Aorta (tissue), 5 donors: ENCODE results near the gene PRIM1. TPM values are rescaled to one million over a fixed set of nuclear protein-coding genes. Genes with fewer than 3 reads are reported as not detected.
A peak's percentile ranks its signal among the peaks of the same experiment; 100 is the strongest.

ENCODE experiments used
- ATAC-seq: fragments of 200-7000 bp; cut with Tn5 transposase; one replicate; pipeline ENCODE4 v1.9.1; 2022; ENCODE audit warnings: moderate library complexity; ENCODE audit not compliant: low FRiP score
- DNase-seq, 2 donors: peaks; one replicate each; pipeline ENCODE4 v3.0.0-alpha.2; 2020
- H3K27ac ChIP-seq, 2 donors: one replicate each; pipeline ENCODE4 v1.5.1; 2013; ENCODE audit warnings: low read length in 2 of 2, mild to moderate bottlenecking in 2 of 2, moderate library complexity in 2 of 2, control low read depth in 1 of 2, inconsistent platforms in 1 of 2, low read depth in 1 of 2
- H3K27me3 ChIP-seq, 2 donors: one replicate each; pipeline ENCODE4 v1.6.1; 2013; ENCODE audit warnings: control low read depth in 1 of 2, low read length in 1 of 2, mild to moderate bottlenecking in 1 of 2, moderate library complexity in 1 of 2; ENCODE audit not compliant: insufficient read depth in 2 of 2, control insufficient read depth in 1 of 2
- H3K36me3 ChIP-seq, 2 donors: one replicate each; pipeline ENCODE4 v1.6.1; 2013; ENCODE audit warnings: control low read depth in 1 of 2, low read length in 1 of 2, mild to moderate bottlenecking in 1 of 2; ENCODE audit not compliant: insufficient read depth in 2 of 2, control insufficient read depth in 1 of 2
- H3K4me1 ChIP-seq, 2 donors: one replicate each; pipeline ENCODE4 v1.6.1; 2013; ENCODE audit warnings: low read length in 2 of 2, control low read depth in 1 of 2, mild to moderate bottlenecking in 1 of 2, moderate library complexity in 1 of 2; ENCODE audit not compliant: insufficient read depth in 2 of 2, control insufficient read depth in 1 of 2
- H3K4me3 ChIP-seq, 2 donors: one replicate each; pipeline ENCODE4 v1.5.1; 2013; ENCODE audit warnings: low read length in 2 of 2, control low read depth in 1 of 2, mild to moderate bottlenecking in 1 of 2
- H3K9me3 ChIP-seq: one replicate; pipeline ENCODE4 v1.6.1; 2013; ENCODE audit warnings: mild to moderate bottlenecking, low read length; ENCODE audit not compliant: control insufficient read depth
- WGBS, 2 donors: extraction: QIAGEN DNeasy Blood & Tissue Kit; methylation state at CpG; one replicate each; pipeline ENCODE4 v1.1.7; 2013; 5-methylcytosine and 5-hydroxymethylcytosine counted together
- intact Hi-C, 2 donors: fragments of 100-400 bp; cut with DNase I; formaldehyde crosslinking; loops; one replicate each; pipeline versions ENCODE4 v1.14.2 to v1.15.0; 2022
- polyA plus RNA-seq, 2 donors: library from polyadenylated mRNA; stranded (reverse); fragments of 200-250 nt; gene quantifications; one replicate each; pipeline ENCODE4 v1.2.3, GENCODE V29; 2013
- total RNA-seq, 2 donors: library from RNA; stranded (reverse); fragmentation: NEBNext Ultra II Directional; extraction: Animal tissue kit (Norgen Biotek cat#: 25700); gene quantifications; one replicate each; pipeline ENCODE4 v1.2.1, GENCODE V29; 2021
- donor health status: healthy with polysubstance abuse.
- donor health status: Bipolar disorder and iron deficiency.
- donor health status: DM: no; HTN: no; CAD: no.
- donor health status: DM: no; HTN: no; CAD: no.
- donor health status: DM: yes; HTN: yes; CAD: no.

Gene PRIM1
- total and polyA plus RNA-seq, 4 donors = 1.9 to 4.6 (median 2.8) TPM

DNA sequence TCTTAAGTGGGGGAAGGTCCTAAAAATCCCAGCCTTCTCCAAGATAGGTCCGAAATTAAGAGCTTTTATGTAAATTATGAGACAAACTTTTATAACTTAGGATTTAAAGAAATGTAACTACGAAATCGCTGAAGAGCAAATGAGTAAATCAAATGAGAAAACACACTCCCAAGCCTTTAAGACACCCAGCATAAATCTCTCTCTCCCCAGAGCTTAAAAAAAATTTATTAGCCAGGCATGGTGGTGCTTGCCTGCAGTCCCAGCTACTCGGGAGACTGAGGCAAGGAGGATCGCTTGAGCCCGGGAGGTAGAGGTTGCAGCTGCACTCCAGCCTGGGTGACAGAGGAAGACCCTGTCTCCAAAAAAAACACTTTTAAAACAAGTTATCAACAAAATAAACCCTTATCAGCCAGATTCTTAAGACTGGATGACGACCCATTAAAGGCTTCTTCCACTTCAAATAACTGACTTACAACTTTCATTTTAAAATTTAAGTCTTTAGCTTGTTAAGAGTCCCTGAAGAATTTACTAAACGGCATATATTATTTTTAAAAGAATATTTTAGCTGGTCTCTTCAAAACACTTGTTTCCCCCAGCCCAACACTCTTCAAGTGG lies 67.3 kb downstream of the PRIM1 start:
- 32 to 34% methylated on average over 8 of the region's 8 CpGs for whole genome bisulfite sequencing, 2 donors
- no peaks in the 10 kb centered on the region for H3K4me1 ChIP-seq
- intact Hi-C loops = loop anchor here in 1 of 2 donors (5.0 kb wide), 1 partner anchor 402 kb away; the partner anchor contains the start of gene NAB2
- no peaks in the 10 kb centered on the region for H3K9me3 ChIP-seq
- ATAC-seq (no peak), DNase-seq (peak in 1 of 2 donors; percentile 17)
- H3K4me3 ChIP-seq = peak overlapping the region in 1 of 2 donors; percentile 8
- H3K27ac ChIP-seq = no peak overlapping the region
- H3K36me3 ChIP-seq = no peaks in the 10 kb centered on the region
- no peaks in the 10 kb centered on the region for H3K27me3 ChIP-seq

DNA sequence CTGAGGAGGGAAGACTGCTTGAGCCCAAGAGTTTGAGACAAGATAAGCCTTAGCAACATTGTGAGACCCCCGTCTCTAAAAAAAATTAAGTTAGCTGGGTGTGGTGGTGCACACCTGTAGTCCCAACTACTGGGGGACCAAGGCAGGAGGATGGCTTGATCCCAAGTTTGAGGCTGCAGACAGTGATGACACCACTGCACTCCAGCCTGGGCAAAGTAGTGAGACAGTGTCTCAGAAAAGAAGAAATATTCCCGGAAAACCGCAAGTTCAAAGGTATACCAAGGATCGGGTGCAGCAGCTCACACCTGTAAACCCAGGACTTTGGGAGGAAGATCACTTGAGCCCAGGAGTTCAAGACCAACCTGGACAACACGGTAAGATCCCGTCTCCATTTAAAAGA lies 69.8 kb downstream of the PRIM1 start:
- Histone ChIP-seq H3K9me3 (no peaks in the 10 kb centered on the region), H3K27ac (no peak overlapping the region), H3K4me1 (no peaks in the 10 kb centered on the region), H3K4me3 (no peak overlapping the region), H3K36me3 (no peaks in the 10 kb centered on the region), H3K27me3 (no peaks in the 10 kb centered on the region)
- WGBS, 2 donors = 95 to 98% methylated on average over 6 of the region's 6 CpGs
- intact Hi-C loops = no loop called here
- ATAC-seq = no peak
- DNase-seq = peak in 1 of 2 donors; percentile 33

Other genes starting within 250 kb of the PRIM1 start
- gene RBMS2, start 230.5 kb downstream of the PRIM1 start, total RNA-seq = 10 to 100 TPM; 67.4 to 72.0 TPM
- 10 to 100 TPM; 12.5 to 18.2 TPM for gene RBMS2, start 230.5 kb downstream of the PRIM1 start, polyA plus RNA-seq
- 100 to 1,000 TPM in 1 of 2 donors, 10 to 100 TPM in 1; 89.3 to 130 TPM for gene BAZ2A, start 122.0 kb downstream of the PRIM1 start, total RNA-seq
- 10 to 100 TPM; 15.2 to 35.2 TPM for gene BAZ2A, start 122.0 kb downstream of the PRIM1 start, polyA plus RNA-seq
- 100 to 1,000 TPM; 216 to 262 TPM for gene ATP5F1B, start 106.3 kb downstream of the PRIM1 start, total RNA-seq
- gene ATP5F1B, start 106.3 kb downstream of the PRIM1 start, polyA plus RNA-seq = 100 to 1,000 TPM; 289 to 327 TPM
- gene PTGES3, start 64.0 kb downstream of the PRIM1 start, total RNA-seq = 100 to 1,000 TPM; 148 to 153 TPM
- 100 to 1,000 TPM; 142 to 221 TPM for gene PTGES3, start 64.0 kb downstream of the PRIM1 start, polyA plus RNA-seq
- 100 to 1,000 TPM; 575 to 674 TPM for gene NACA, start 27.0 kb downstream of the PRIM1 start, total RNA-seq
- gene NACA, start 27.0 kb downstream of the PRIM1 start, polyA plus RNA-seq = 1,000 to 10,000 TPM; 1,517 to 2,977 TPM
- 1 to 10 TPM in 1 of 2 donors, under 1 TPM in 1; 0.66 to 3.3 TPM for gene HSD17B6, start 11.0 kb upstream of the PRIM1 start, total RNA-seq
- 1 to 10 TPM in 1 of 2 donors, not detected in 1; 1.9 TPM for gene HSD17B6, start 11.0 kb upstream of the PRIM1 start, polyA plus RNA-seq
- gene SDR9C7, start 182.1 kb upstream of the PRIM1 start, total RNA-seq = under 1 TPM in 1 of 2 donors, not detected in 1; 0.48 TPM
- gene SDR9C7, start 182.1 kb upstream of the PRIM1 start, polyA plus RNA-seq = under 1 TPM in 1 of 2 donors, not detected in 1; 0.18 TPM
- gene RDH16, start 205.3 kb upstream of the PRIM1 start, total RNA-seq = under 1 TPM; 0.42 to 0.75 TPM
- gene RDH16, start 205.3 kb upstream of the PRIM1 start, polyA plus RNA-seq = under 1 TPM; 0.23 to 0.50 TPM